Fibroblast of mammary gland (primary cell): ENCODE results near the gene NQO2.
A peak's percentile ranks its signal among the peaks of the same experiment; 100 is the strongest.
"Not testable (repeated sequence)": the region's sequence is repeated elsewhere in the genome, so short reads cannot be mapped to it uniquely, and the experiment has no call there.

Experiments used
- DNase-seq: peaks from one replicate; pipeline ENCODE4 v3.0.0-alpha.2; 2010; ENCODE audit warnings: low read depth
- H3K4me3 ChIP-seq: 2 replicates; pipeline ENCODE4 v1.5.1; 2011; ENCODE audit warnings: low read depth, mild to moderate bottlenecking, low read length, moderate library complexity; ENCODE audit not compliant: control insufficient read depth
- CTCF ChIP-seq: conservative IDR thresholded peaks from 2 replicates; pipeline ENCODE4 v1.5.1; 2011; ENCODE audit warnings: low read depth, low read length, inconsistent platforms; ENCODE audit not compliant: control insufficient read depth, insufficient read depth

NQO2 gene

DNA sequence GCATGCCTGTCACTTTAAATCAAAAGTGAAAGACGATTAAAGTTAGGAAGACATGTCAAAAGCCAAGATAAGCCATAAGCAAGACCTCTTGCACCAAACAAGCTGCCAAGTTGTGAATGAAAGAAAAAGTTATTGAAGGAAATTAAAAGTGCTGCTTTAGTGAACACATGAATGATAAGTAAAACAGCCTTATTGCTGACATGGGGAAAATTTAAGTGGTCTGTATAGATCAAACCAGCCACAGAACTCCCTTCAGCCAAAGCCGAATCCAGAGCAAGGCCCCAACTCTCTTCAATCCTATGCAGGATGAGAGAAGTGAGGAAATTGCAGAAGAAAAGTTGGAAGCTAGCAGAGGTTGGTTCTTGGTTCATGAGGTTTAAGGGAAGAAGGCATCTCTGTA lies 59.3 kb downstream of the NQO2 start:
- H3K4me3 ChIP-seq = no peak overlapping the region
- no peak for TF ChIP-seq CTCF
- no peak for DNase-seq

DNA sequence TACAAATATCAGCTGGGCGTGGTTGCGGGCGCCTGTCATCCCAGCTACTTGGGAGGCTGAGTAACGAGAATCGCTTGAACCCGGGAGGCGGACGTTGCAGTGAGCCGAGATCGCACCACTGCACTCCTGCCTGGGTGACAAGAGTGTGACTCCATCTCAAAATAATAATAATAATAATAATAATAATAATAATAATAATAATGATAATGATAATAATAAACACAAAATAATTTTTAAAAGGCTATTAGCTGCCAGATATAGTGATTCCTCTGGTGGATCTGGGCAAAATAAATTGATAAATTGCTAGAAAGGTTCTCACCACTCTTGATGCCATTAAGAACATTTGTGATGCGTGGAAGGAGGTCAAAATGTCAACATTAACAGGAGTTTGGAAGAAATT lies 60.4 kb downstream of the NQO2 start:
- not testable (repeated sequence) for DNase-seq, H3K4me3 ChIP-seq

DNA sequence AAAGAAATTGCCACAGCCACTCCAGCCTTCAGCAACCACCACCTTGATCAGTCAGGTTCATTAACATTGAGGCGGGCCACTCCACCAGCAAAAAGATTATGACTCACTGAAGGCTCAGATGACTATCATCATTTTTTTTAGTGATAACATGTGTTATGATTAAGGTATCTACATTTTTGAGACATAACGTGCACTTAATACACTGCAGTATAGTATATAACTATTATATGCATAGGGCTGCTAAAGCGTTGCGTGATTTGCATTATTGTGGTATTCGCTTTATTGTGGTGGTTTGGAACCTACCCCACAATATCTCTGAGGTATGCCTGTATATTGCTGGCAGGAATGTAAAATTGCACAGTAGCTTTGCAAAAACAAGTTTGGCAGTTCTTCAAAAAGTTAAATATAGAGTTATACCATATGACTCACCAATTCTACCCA lies 61.8 kb downstream of the NQO2 start:
- TF ChIP-seq CTCF = peak; percentile 18
- no peak overlapping the region for H3K4me3 ChIP-seq
- peak; percentile 53 for DNase-seq

- H3K4me3 ChIP-seq = peak overlapping the region; percentile 64
- not testable (repeated sequence) for DNase-seq
Observed at GRCh38 chr6:3063340-3063732, 63.6 kb downstream of the NQO2 start.

DNA sequence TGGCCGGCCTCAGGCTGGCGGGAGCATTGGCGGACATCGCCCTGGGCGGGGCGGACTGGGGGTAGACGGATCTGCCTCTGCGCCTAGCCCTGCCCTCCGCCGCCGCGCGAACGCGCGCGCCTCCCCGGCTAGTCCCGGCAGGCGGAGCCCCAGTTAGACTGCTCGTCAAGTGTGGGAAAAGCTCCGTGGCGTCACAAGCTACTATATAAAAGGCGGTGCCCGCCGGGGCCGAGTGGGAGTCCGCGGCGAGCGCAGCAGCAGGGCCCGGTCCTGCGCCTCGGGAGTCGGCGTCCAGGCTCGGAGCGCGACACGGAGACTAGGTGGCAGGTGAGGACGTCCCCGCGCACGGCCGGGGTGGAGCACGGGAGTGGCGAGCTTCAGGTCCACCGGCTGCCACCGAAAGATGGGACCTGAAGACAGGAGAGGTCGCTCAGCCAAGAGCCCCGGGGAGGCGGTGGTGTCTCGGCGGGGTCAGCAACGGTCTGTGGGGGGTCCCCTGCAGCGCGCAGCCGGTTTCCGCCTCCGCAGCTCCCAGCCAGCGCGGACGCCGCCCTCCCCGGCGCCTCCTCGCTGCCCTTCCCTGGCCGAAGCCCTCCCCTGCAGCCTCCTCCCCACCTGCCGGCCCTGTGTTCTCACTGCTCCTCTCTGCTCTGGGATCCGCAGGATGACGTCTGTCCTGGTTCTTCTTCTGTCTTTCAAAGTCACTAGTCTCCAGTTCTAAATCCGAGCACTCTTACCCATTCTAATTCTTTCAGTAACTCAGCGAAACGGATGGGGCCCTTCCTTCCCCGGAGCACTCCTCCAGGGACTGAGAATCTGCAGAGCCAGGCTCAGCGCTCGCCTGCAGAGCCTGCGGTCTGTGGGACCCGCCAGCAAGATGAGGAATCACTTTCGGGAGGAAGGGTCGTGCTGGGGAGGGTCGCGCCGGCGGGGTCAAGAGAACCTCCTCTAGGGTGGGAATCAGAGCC lies 64.3 kb downstream of the NQO2 start:
- peak overlapping the region; percentile 64 for H3K4me3 ChIP-seq
- peak; percentile 90 for DNase-seq
- no peak for TF ChIP-seq CTCF

DNA sequence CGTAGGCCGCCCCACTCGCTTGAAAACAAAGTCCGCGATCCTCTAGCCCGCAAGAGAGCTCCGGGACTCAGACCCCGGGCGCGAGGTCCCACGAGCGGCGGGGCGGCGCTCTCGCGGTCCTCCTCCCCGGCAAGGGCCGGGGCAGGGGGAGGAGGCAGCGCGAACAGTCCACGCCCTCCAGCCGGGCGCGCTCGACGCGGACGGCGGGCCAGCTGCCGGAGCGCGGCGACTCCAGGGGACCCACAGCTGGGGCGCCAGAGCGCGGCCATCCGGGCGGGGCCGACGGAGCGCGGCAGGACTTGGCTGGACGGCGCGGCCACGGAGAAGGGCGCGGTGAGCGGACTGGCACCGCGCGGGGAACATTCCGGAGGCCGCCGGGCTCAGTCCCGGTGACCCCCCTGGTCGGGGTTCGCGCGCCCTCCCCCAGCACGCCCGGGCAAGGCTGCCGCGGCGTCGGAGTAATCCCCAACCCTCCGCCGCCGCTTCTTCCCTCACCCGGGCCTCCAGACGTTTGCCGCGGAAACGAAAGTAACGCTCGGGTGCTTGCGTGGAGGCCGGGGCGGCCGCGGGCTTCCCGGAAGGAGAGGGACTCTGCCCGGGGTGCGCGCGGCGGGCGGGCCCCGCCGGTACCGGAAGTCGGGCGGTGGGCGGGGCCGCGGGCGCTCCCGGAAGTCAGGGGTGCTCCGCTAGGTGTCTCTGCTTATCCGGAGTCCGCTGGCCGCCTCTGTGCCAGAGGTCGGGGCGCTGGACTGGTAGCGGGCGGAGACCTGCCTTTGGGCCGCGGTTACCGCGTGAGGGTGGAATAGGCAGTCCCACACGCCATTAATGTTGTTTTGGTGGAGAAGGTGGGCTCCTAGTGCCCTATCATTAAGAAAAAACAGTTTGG lies 68.9 kb downstream of the NQO2 start, which contains the start of gene RIPK1:
Gene RIPK1, plus strand, starts transcription at position 166 of the 886 bp plus-strand sequence. CDS start 8,330 bp downstream, outside the sequence.
- peak within 1 kb of the TSS; percentile 66 for H3K4me3 ChIP-seq
- DNase-seq = peak; percentile 78
- TF ChIP-seq CTCF = peak; percentile 10
